NT2/D1 (cell line): ENCODE results near the gene OR51G2.

Experiments used
- DNase-seq: peaks from one replicate; pipeline ENCODE4 v3.0.0-alpha.2; 2011; ENCODE audit warnings: low read depth, low spot score
- H3K27me3 ChIP-seq: 2 replicates; pipeline ENCODE4 v1.6.0; 2011; ENCODE audit warnings: mild to moderate bottlenecking; ENCODE audit not compliant: insufficient read length, insufficient read depth
- H3K36me3 ChIP-seq: 2 replicates; pipeline ENCODE4 v1.6.1; 2011; ENCODE audit warnings: mild to moderate bottlenecking, low read length, mixed read lengths; ENCODE audit not compliant: insufficient read depth, insufficient read length
- H3K4me1 ChIP-seq: 2 replicates; pipeline ENCODE4 v1.5.1; 2011; ENCODE audit not compliant: insufficient read depth, insufficient read length
- H3K4me3 ChIP-seq: 2 replicates; pipeline ENCODE4 v1.5.1; 2011; ENCODE audit warnings: low read depth; ENCODE audit not compliant: insufficient read length
- H3K9ac ChIP-seq: 2 replicates; pipeline ENCODE4 v1.6.0; 2011; ENCODE audit warnings: low read depth; ENCODE audit not compliant: insufficient read length
- H3K9me3 ChIP-seq: 2 replicates; pipeline ENCODE4 v1.5.1; 2011; ENCODE audit warnings: mild to moderate bottlenecking, low read length; ENCODE audit not compliant: insufficient read depth
- SUZ12 ChIP-seq: IDR thresholded peaks from 2 replicates; pipeline ENCODE4 v1.6.1; 2011; ENCODE audit not compliant: insufficient read length, insufficient read depth; ENCODE audit errors: extremely low read depth
- YY1 ChIP-seq: IDR thresholded peaks from 2 replicates; pipeline ENCODE4 v1.6.1; 2011; ENCODE audit not compliant: insufficient read length, insufficient read depth
- ZNF274 ChIP-seq: IDR thresholded peaks from 2 replicates; pipeline ENCODE4 v1.6.1; 2011; ENCODE audit warnings: mild to moderate bottlenecking, low read depth, low read length

The OR51G2 gene

GRCh38 chr11:4926608-4927007 lies 7.5 kb upstream of the OR51G2 start:
- Histone ChIP-seq H3K9me3 (no peaks in the 10 kb centered on the region), H3K4me3 (no peak overlapping the region), H3K9ac (no peak overlapping the region), H3K36me3 (no peaks in the 10 kb centered on the region), H3K27me3 (no peaks in the 10 kb centered on the region), H3K4me1 (no peaks in the 10 kb centered on the region)
- no peak for TF ChIP-seq ZNF274
- no peak for DNase-seq

- Histone ChIP-seq H3K27me3 (no peaks in the 10 kb centered on the region), H3K36me3 (no peaks in the 10 kb centered on the region), H3K4me3 (no peak within 1 kb of the TSS), H3K9me3 (no peaks in the 10 kb centered on the region), H3K9ac (no peak within 1 kb of the TSS), H3K4me1 (no peaks in the 10 kb centered on the region)
- no peak for TF ChIP-seq ZNF274
- no peak for TF ChIP-seq SUZ12
- TF ChIP-seq YY1, result no peak
- no peak for DNase-seq
Observed at GRCh38 chr11:4924239-4924638, 5.1 kb upstream of the OR51G2 start, which contains the start of gene OR51G1. OR51G1 (minus strand) TSS chr11:4924339; CDS start chr11:4924339, 0 bp downstream.

GRCh38 chr11:4922304-4922703 lies 3.2 kb upstream of the OR51G2 start:
- no peak for TF ChIP-seq SUZ12
- TF ChIP-seq ZNF274, result no peak
- TF ChIP-seq YY1, result no peak
- Histone ChIP-seq H3K4me1 (no peaks in the 10 kb centered on the region), H3K9ac (no peak overlapping the region), H3K4me3 (no peak overlapping the region), H3K9me3 (no peaks in the 10 kb centered on the region), H3K36me3 (no peaks in the 10 kb centered on the region), H3K27me3 (no peaks in the 10 kb centered on the region)
- no peak for DNase-seq

- no peak overlapping the region for H3K9ac ChIP-seq
- no peaks in the 10 kb centered on the region for H3K9me3 ChIP-seq
- no peaks in the 10 kb centered on the region for H3K27me3 ChIP-seq
- H3K4me3 ChIP-seq, result no peak overlapping the region
- TF ChIP-seq SUZ12 (no peak), YY1 (no peak), ZNF274 (no peak)
- no peaks in the 10 kb centered on the region for H3K36me3 ChIP-seq
- DNase-seq, result no peak
- no peaks in the 10 kb centered on the region for H3K4me1 ChIP-seq
Observed at GRCh38 chr11:4921796-4922195, 2.6 kb upstream of the OR51G2 start.

- TF ChIP-seq SUZ12, result no peak
- TF ChIP-seq ZNF274, result no peak
- TF ChIP-seq YY1, result no peak
- DNase-seq, result no peak
- H3K36me3 ChIP-seq, result no peaks in the 10 kb centered on the region
- H3K9ac ChIP-seq, result no peak overlapping the region
- no peaks in the 10 kb centered on the region for H3K4me1 ChIP-seq
- H3K9me3 ChIP-seq, result no peaks in the 10 kb centered on the region
- H3K27me3 ChIP-seq, result no peaks in the 10 kb centered on the region
- no peak overlapping the region for H3K4me3 ChIP-seq
Observed at GRCh38 chr11:4916581-4916980, 2.6 kb downstream of the OR51G2 start.

- H3K36me3 ChIP-seq, result no peaks in the 10 kb centered on the region
- no peak for TF ChIP-seq YY1
- no peak for TF ChIP-seq SUZ12
- TF ChIP-seq ZNF274, result no peak
- no peaks in the 10 kb centered on the region for H3K27me3 ChIP-seq
- H3K9me3 ChIP-seq, result no peaks in the 10 kb centered on the region
- no peaks in the 10 kb centered on the region for H3K4me1 ChIP-seq
- DNase-seq, result no peak
- no peak within 1 kb of the TSS for H3K9ac ChIP-seq
- no peak within 1 kb of the TSS for H3K4me3 ChIP-seq
Observed at GRCh38 chr11:4903484-4903883, 15.7 kb downstream of the OR51G2 start, which contains the start of gene OR51A7. OR51A7 (plus strand) TSS chr11:4903783; CDS start chr11:4907370, 3,587 bp downstream.

- Histone ChIP-seq H3K4me1 (no peaks in the 10 kb centered on the region), H3K4me3 (no peak overlapping the region), H3K9ac (no peak overlapping the region), H3K36me3 (no peaks in the 10 kb centered on the region), H3K27me3 (no peaks in the 10 kb centered on the region), H3K9me3 (no peaks in the 10 kb centered on the region)
- DNase-seq, result no peak
- TF ChIP-seq YY1 (no peak), ZNF274 (no peak), SUZ12 (no peak)
Observed at GRCh38 chr11:4891996-4892640, 27.0 kb downstream of the OR51G2 start.

- no peak overlapping the region for H3K9ac ChIP-seq
- no peak overlapping the region for H3K4me3 ChIP-seq
- TF ChIP-seq YY1 (no peak), ZNF274 (no peak)
- no peaks in the 10 kb centered on the region for H3K27me3 ChIP-seq
- no peaks in the 10 kb centered on the region for H3K36me3 ChIP-seq
- no peak for DNase-seq
- no peaks in the 10 kb centered on the region for H3K4me1 ChIP-seq
- no peaks in the 10 kb centered on the region for H3K9me3 ChIP-seq
Observed at GRCh38 chr11:4890279-4890678, 28.9 kb downstream of the OR51G2 start.
